ENCODE results near the gene PDRG1. TPM values are rescaled to one million over a fixed set of nuclear protein-coding genes. Genes with fewer than 3 reads are reported as not detected.

The PDRG1 gene
- total and polyA plus RNA-seq, 2 donors (not counting 1 experiment from before 2014, with no cell fraction given) = 12.7 to 18.6 TPM

GRCh38 chr20:31920275-31920855 lies 31.5 kb downstream of the PDRG1 start:
- WGBS (ENCODE audit: insufficient coverage) = 96% methylated on average over 9 of the region's 11 CpGs
- Histone ChIP-seq H3K27me3 (replicated peaks in 1 of 4; ENCODE audit: control extremely low read depth in 1 of 4, control insufficient read depth in 3 of 4, insufficient read depth in 4 of 4, low read length in 3 of 4) (peaks cover 0 to 8% (median 1%) of the 10 kb centered on the region in 4 experiments), H3K27ac (ENCODE audit: low read length in 2 of 2) (no peak overlapping the region), H3K4me1 (ENCODE audit: control insufficient read depth in 2 of 2, insufficient read depth in 2 of 2, low read length in 2 of 2) (peaks cover 0 to 6% of the 10 kb centered on the region in 2 donors), H2AFZ (ENCODE audit: insufficient read depth, low read depth, low read length, poor library complexity, severe bottlenecking) (no peak overlapping the region), H3K9ac (ENCODE audit: low read length) (no peak overlapping the region), H3K79me2 (ENCODE audit: control insufficient read depth, insufficient read depth, low read length) (no peaks in the 10 kb centered on the region), H4K20me1 (ENCODE audit: control insufficient read depth, insufficient read depth, low read length, poor library complexity, severe bottlenecking) (no peaks in the 10 kb centered on the region), H3K9me3 (ENCODE audit: control extremely low read depth in 1 of 3, control insufficient read depth in 2 of 3, insufficient read depth in 1 of 3, low read length in 2 of 3) (no peaks in the 10 kb centered on the region), H3K4me3 (ENCODE audit: control extremely low read depth in 1 of 5, extremely low read depth in 1 of 5, insufficient read depth in 1 of 5, low read depth in 2 of 5, low read length in 4 of 5) (no peak overlapping the region), H3K36me3 (replicated peaks in 1 of 2; ENCODE audit: control extremely low read depth in 1 of 2, control insufficient read depth in 1 of 2, extremely low read depth in 1 of 2, insufficient read depth in 2 of 2, low read length in 1 of 2) (no peaks in the 10 kb centered on the region), H3K4me2 (replicated peaks; ENCODE audit: low read depth, low read length, poor library complexity, severe bottlenecking) (no peak overlapping the region)
- ATAC-seq (ENCODE audit: low read depth) (no peak), DNase-seq (no peak)
- Mint-ChIP-seq H3K9me3 (ENCODE audit: insufficient read depth) (no peaks in the 10 kb centered on the region), H3K27me3 (peaks cover 12% of the 10 kb centered on the region), H3K4me1 (peaks cover 9% of the 10 kb centered on the region), H3K27ac (no peak overlapping the region), H3K4me3 (no peak overlapping the region)
- ChIA-PET POLR2A (no interaction called here), CTCF (interaction anchor here (1.2 kb wide), 1 partner anchor 41 kb away, joined by 4 read pairs; no protein-coding TSS in a partner anchor)
- no peak for TF ChIP-seq CTCF (IDR thresholded peaks at IDR 0.05)
- no peak for TF ChIP-seq EZH2 (IDR thresholded peaks at IDR 0.05; ENCODE audit: borderline replicate concordance, insufficient read depth, low read depth, low read length, poor library complexity, severe bottlenecking)
- intact Hi-C loops (cut with micrococcal nuclease) = no loop called here

- H3K9ac ChIP-seq (ENCODE audit: low read length) = no peak overlapping the region
Measured at GRCh38 chr20:31919410-31920155, 32.3 kb downstream of the PDRG1 start.

More at GRCh38 chr20:31919410-31920155, 32.3 kb downstream of the PDRG1 start:
- Histone ChIP-seq H3K79me2 (ENCODE audit: control insufficient read depth, insufficient read depth, low read length) (no peaks in the 10 kb centered on the region), H3K36me3 (replicated peaks in 1 of 2; ENCODE audit: control extremely low read depth in 1 of 2, control insufficient read depth in 1 of 2, extremely low read depth in 1 of 2, insufficient read depth in 2 of 2, low read length in 1 of 2) (no peaks in the 10 kb centered on the region), H3K27ac (ENCODE audit: low read length in 2 of 2) (no peak overlapping the region), H3K9me3 (ENCODE audit: control extremely low read depth in 1 of 3, control insufficient read depth in 2 of 3, insufficient read depth in 1 of 3, low read length in 2 of 3) (no peaks in the 10 kb centered on the region), H3K4me3 (ENCODE audit: control extremely low read depth in 1 of 5, extremely low read depth in 1 of 5, insufficient read depth in 1 of 5, low read depth in 2 of 5, low read length in 4 of 5) (no peak overlapping the region), H3K27me3 (replicated peaks in 1 of 4; ENCODE audit: control extremely low read depth in 1 of 4, control insufficient read depth in 3 of 4, insufficient read depth in 4 of 4, low read length in 3 of 4) (peaks cover 0 to 8% (median 1%) of the 10 kb centered on the region in 4 experiments), H4K20me1 (ENCODE audit: control insufficient read depth, insufficient read depth, low read length, poor library complexity, severe bottlenecking) (no peaks in the 10 kb centered on the region), H3K4me1 (ENCODE audit: control insufficient read depth in 2 of 2, insufficient read depth in 2 of 2, low read length in 2 of 2) (peaks cover 0 to 6% of the 10 kb centered on the region in 2 donors), H3K4me2 (replicated peaks; ENCODE audit: low read depth, low read length, poor library complexity, severe bottlenecking) (no peak overlapping the region), H2AFZ (ENCODE audit: insufficient read depth, low read depth, low read length, poor library complexity, severe bottlenecking) (no peak overlapping the region)
- ATAC-seq (ENCODE audit: low read depth) = no peak
- no peak overlapping the region for H3K27ac Mint-ChIP-seq
- H3K4me3 Mint-ChIP-seq = no peak overlapping the region
- peaks cover 9% of the 10 kb centered on the region for H3K4me1 Mint-ChIP-seq
- ChIA-PET POLR2A (no interaction called here), CTCF (interaction anchor here (0.6 to 1.4 kb wide), 4 partner anchors 33 to 75 kb away, joined by 3 to 7 read pairs (median 4); partner anchors contain the start of gene PDRG1)
- no peaks in the 10 kb centered on the region for H3K9me3 Mint-ChIP-seq (ENCODE audit: insufficient read depth)
- DNase-seq = no peak
- TF ChIP-seq EZH2 (IDR thresholded peaks at IDR 0.05; ENCODE audit: borderline replicate concordance, insufficient read depth, low read depth, low read length, poor library complexity, severe bottlenecking) = no peak
- no peak for TF ChIP-seq CTCF (IDR thresholded peaks at IDR 0.05)
- peaks cover 12% of the 10 kb centered on the region for H3K27me3 Mint-ChIP-seq
- WGBS (ENCODE audit: insufficient coverage) = 38% methylated on average over 4 of the region's 6 CpGs
- intact Hi-C loops (cut with micrococcal nuclease) = no loop called here
